H1 (cell line): ENCODE measurements around the gene CBX4. TPM values are rescaled to one million over a fixed set of nuclear protein-coding genes. Genes with fewer than 3 reads are reported as not detected.

ENCODE experiments used
- CTCF ChIA-PET: fragments of 300-600 bp; sonication (Branson Sonifier 250); formaldehyde crosslinking; loops from one replicate; lab custom pipeline; 2021; ENCODE audit not compliant: partially characterized antibody; lab: Charles Lee
- POLR2A ChIA-PET: fragments of 300-600 bp; sonication (Branson Sonifier 250); formaldehyde crosslinking; loops from one replicate; lab custom pipeline; 2021; ENCODE audit warnings: inconsistent platforms; ENCODE audit not compliant: partially characterized antibody; lab: Charles Lee
- DNase-seq, 2 experiments: peaks; one replicate each; pipeline versions ENCODE4 v3.0.0 to v3.0.0-alpha.2; 2010 to 2022; ENCODE audit warnings: low spot score in 2 of 2, low read depth in 1 of 2, mixed read lengths in 1 of 2
- FAIRE-seq: peaks from 2 replicates; lab custom pipeline; 2011; peaks lifted over from hg19 to GRCh38; lab: Jason Lieb, UNC
- H2AFZ ChIP-seq: 2 replicates; pipeline ENCODE4 v1.8.1; 2012; ENCODE audit warnings: low read length, inconsistent platforms
- H2AK5ac ChIP-seq: 2 replicates; pipeline ENCODE4 v1.6.1; 2013; ENCODE audit warnings: low read depth, low read length
- H2BK120ac ChIP-seq: replicated peaks from 2 replicates; pipeline ENCODE3; 2013; ENCODE audit warnings: low read depth, low read length, inconsistent platforms
- H2BK12ac ChIP-seq: 2 replicates; pipeline ENCODE4 v1.6.1; 2013; ENCODE audit warnings: low read depth, low read length
- H2BK15ac ChIP-seq: 2 replicates; pipeline ENCODE4 v1.6.1; 2013; ENCODE audit warnings: low read length
- H2BK20ac ChIP-seq: 2 replicates; pipeline ENCODE4 v1.6.1; 2013; ENCODE audit warnings: low read length
- H2BK5ac ChIP-seq: 2 replicates; pipeline ENCODE4 v1.6.1; 2013; ENCODE audit warnings: low read depth, low read length
- H3K14ac ChIP-seq: 2 replicates; pipeline ENCODE4 v1.6.1; 2013; ENCODE audit warnings: inconsistent platforms; ENCODE audit not compliant: insufficient read length
- H3K18ac ChIP-seq: 2 replicates; pipeline ENCODE4 v1.6.1; 2013; ENCODE audit warnings: low read length; ENCODE audit errors: extremely low read depth
- H3K23ac ChIP-seq: 2 replicates; pipeline ENCODE4 v1.6.1; 2013; ENCODE audit warnings: inconsistent platforms; ENCODE audit not compliant: insufficient read length
- H3K23me2 ChIP-seq: 2 replicates; pipeline ENCODE4 v1.6.1; 2013; ENCODE audit warnings: low read depth, low read length
- H3K27ac ChIP-seq: 2 replicates; pipeline ENCODE4 v1.6.1; 2011; ENCODE audit warnings: low read depth, low read length, inconsistent platforms
- H3K27me3 ChIP-seq, 4 experiments: replicated peaks in 1 of 4; 1 replicate in 1 of 4; 2 replicates in 3 of 4; pipeline versions ENCODE4 v1.6.1 to v1.8.1; 2011 to 2013; ENCODE audit warnings: low read length in 3 of 4, mild to moderate bottlenecking in 3 of 4, inconsistent platforms in 2 of 4, mixed read lengths in 2 of 4, moderate library complexity in 1 of 4; ENCODE audit not compliant: control insufficient read depth in 3 of 4, insufficient read depth in 3 of 4; ENCODE audit errors: extremely low read depth in 1 of 4
- H3K36me3 ChIP-seq, 4 experiments: 2 replicates each; pipeline versions ENCODE4 v1.6.1 to v1.8.1; 2011 to 2013; ENCODE audit warnings: mild to moderate bottlenecking in 4 of 4, low read length in 3 of 4, moderate library complexity in 2 of 4, control low read depth in 1 of 4, inconsistent platforms in 1 of 4; ENCODE audit not compliant: insufficient read depth in 4 of 4, control insufficient read depth in 2 of 4
- H3K4ac ChIP-seq: replicated peaks from 2 replicates; pipeline ENCODE3; 2013; ENCODE audit warnings: low read length, low read depth, mixed read lengths, inconsistent platforms; ENCODE audit not compliant: insufficient read length
- H3K4me1 ChIP-seq, 4 experiments: replicated peaks in 1 of 4; 1 replicate in 1 of 4; 2 replicates in 3 of 4; pipeline versions ENCODE4 v1.6.1 to v1.8.1; 2011 to 2013; ENCODE audit warnings: low read length in 3 of 4, inconsistent platforms in 2 of 4, mixed read lengths in 1 of 4; ENCODE audit not compliant: insufficient read depth in 4 of 4, control insufficient read depth in 3 of 4
- H3K4me2 ChIP-seq, 2 experiments: 2 replicates each; pipeline versions ENCODE4 v1.6.1 to v1.8.1; 2011 to 2013; ENCODE audit warnings: low read depth in 2 of 2, low read length in 2 of 2, control low read depth in 1 of 2, inconsistent platforms in 1 of 2, mild to moderate bottlenecking in 1 of 2; ENCODE audit not compliant: insufficient read depth in 1 of 2
- H3K4me3 ChIP-seq, 4 experiments: fragments of 200-600, 300-600 bp in 1 of 4; sonication (generic), shearing (Covaris generic), sonication (Bioruptor Twin) in 1 of 4; 2 replicates each; pipeline versions ENCODE4 v1.5.1 to v1.8.1; 2011 to 2016; ENCODE audit warnings: low read length in 4 of 4, low read depth in 3 of 4, control low read depth in 2 of 4, inconsistent platforms in 2 of 4, mild to moderate bottlenecking in 2 of 4, mixed read lengths in 1 of 4, moderate library complexity in 1 of 4; ENCODE audit not compliant: insufficient read depth in 2 of 4; ENCODE audit errors: extremely low read depth in 1 of 4
- H3K56ac ChIP-seq: replicated peaks from 2 replicates; pipeline ENCODE3; 2013; ENCODE audit warnings: low read depth, mild to moderate bottlenecking, mixed read lengths, low read length, inconsistent platforms; ENCODE audit not compliant: insufficient read length
- H3K79me1 ChIP-seq: 2 replicates; pipeline ENCODE4 v1.6.1; 2013; ENCODE audit warnings: low read depth, low read length, control low read depth
- H3K79me2 ChIP-seq, 2 experiments: 2 replicates each; pipeline versions ENCODE4 v1.6.1 to v1.8.1; 2012 to 2013; ENCODE audit warnings: low read length in 2 of 2, mild to moderate bottlenecking in 2 of 2, inconsistent platforms in 1 of 2; ENCODE audit not compliant: insufficient read depth in 2 of 2, control insufficient read depth in 1 of 2
- H3K9ac ChIP-seq, 4 experiments: replicated peaks in 1 of 4; 1 replicate in 1 of 4; 2 replicates in 3 of 4; pipeline versions ENCODE4 v1.6.1 to v1.8.1; 2011 to 2013; ENCODE audit warnings: low read depth in 3 of 4, low read length in 3 of 4, control low read depth in 2 of 4, mild to moderate bottlenecking in 2 of 4, moderate library complexity in 2 of 4, inconsistent platforms in 1 of 4; ENCODE audit errors: extremely low read depth in 1 of 4
- H3K9me3 ChIP-seq, 2 experiments: 2 replicates each; pipeline versions ENCODE4 v1.6.1 to v1.8.1; 2012 to 2013; ENCODE audit warnings: mild to moderate bottlenecking in 2 of 2, moderate library complexity in 2 of 2, control low read depth in 1 of 2, inconsistent platforms in 1 of 2, low read depth in 1 of 2, low read length in 1 of 2, mixed read lengths in 1 of 2; ENCODE audit not compliant: insufficient read depth in 2 of 2
- H4K20me1 ChIP-seq, 2 experiments: replicated peaks in 1 of 2; 2 replicates each; pipeline versions ENCODE3 to v1.8.1; 2011 to 2013; ENCODE audit warnings: inconsistent platforms in 2 of 2, low read length in 2 of 2, mild to moderate bottlenecking in 1 of 2; ENCODE audit not compliant: insufficient read depth in 2 of 2, control insufficient read depth in 1 of 2
- H4K5ac ChIP-seq: 2 replicates; pipeline ENCODE4 v1.6.1; 2013; ENCODE audit warnings: low read length, low read depth, mixed read lengths, inconsistent platforms; ENCODE audit not compliant: insufficient read length
- H4K8ac ChIP-seq: 2 replicates; pipeline ENCODE4 v1.8.0; 2013; ENCODE audit warnings: mild to moderate bottlenecking, moderate library complexity, low read length, inconsistent platforms; ENCODE audit not compliant: insufficient read depth; ENCODE audit errors: extremely low read depth
- H4K91ac ChIP-seq: replicated peaks from 2 replicates; pipeline ENCODE3; 2013; ENCODE audit warnings: low read length, mixed read lengths, inconsistent platforms; ENCODE audit not compliant: insufficient read length
- BRCA1 ChIP-seq: IDR thresholded peaks from 2 replicates; pipeline ENCODE4 v1.6.1; 2012; ENCODE audit warnings: low read depth, low read length, improper control_type of control experiment
- CBX5 ChIP-seq: fragments of 300-800, 300-1000 bp; sonication (generic); IDR thresholded peaks from 2 replicates; pipeline ENCODE4 v1.7.1; 2016; ENCODE audit warnings: antibody characterized with exemption, low read length, low read depth
- POLR2AphosphoS5 ChIP-seq: IDR thresholded peaks from 2 replicates; pipeline ENCODE4 v1.6.1; 2011; ENCODE audit warnings: low read depth, low read length
- RXRA ChIP-seq: IDR thresholded peaks from 2 replicates; pipeline ENCODE4 v1.6.1; 2011; ENCODE audit warnings: low read depth, mild to moderate bottlenecking, low read length, moderate library complexity; ENCODE audit not compliant: insufficient read depth
- TBP ChIP-seq: IDR thresholded peaks from 2 replicates; pipeline ENCODE4 v1.6.1; 2011; ENCODE audit warnings: low read depth, low read length, improper control_type of control experiment
- WGBS, 2 experiments: shearing (Covaris generic) in 1 of 2; methylation state at CpG; one replicate each; pipeline versions ENCODE4 v1.1.6 to v1.1.7; 2013 to 2015; ENCODE audit warnings: low lambda C conversion rate in 2 of 2, mixed read lengths in 2 of 2, inconsistent platforms in 1 of 2, low coverage in 1 of 2, missing lambda C conversion rate in 1 of 2; ENCODE audit not compliant: insufficient replicate concordance in 2 of 2, insufficient coverage in 1 of 2, insufficient read length in 1 of 2; ENCODE audit errors: extremely low coverage in 1 of 2, missing lambda C conversion rate in 1 of 2; 5-methylcytosine and 5-hydroxymethylcytosine counted together
- polyA plus RNA-seq, 7 experiments: library from polyadenylated mRNA; depleted of rRNA in 3 of 7; stranded (reverse) in 5 of 7; unstranded in 2 of 7; fragments of >200 nt in 5 of 7; fragments of 200-250 nt in 2 of 7; gene quantifications; 1 replicate in 5 of 7; 2 replicates in 1 of 7; 4 replicates in 1 of 7; pipeline versions ENCODE4 v1.2.1 to v1.2.3, GENCODE V29; 2011 to 2013; ENCODE audit warnings: missing spikeins in 2 of 7, mixed read lengths in 2 of 7
- total RNA-seq: library from RNA; stranded (reverse); fragmentation: NEBNext Ultra II Directional; extraction: Animal tissue kit (Norgen Biotek cat#: 25700); gene quantifications from 2 replicates; pipeline ENCODE4 v1.2.1, GENCODE V29; 2021
- TF ChIP-seq, protein P1 (sequence below): IDR thresholded peaks from 2 replicates; pipeline ENCODE4 v1.6.1; 2011; ENCODE audit warnings: low read depth, mild to moderate bottlenecking, low read length; ENCODE audit not compliant: insufficient read depth

The CBX4 gene
- total and polyA plus RNA-seq, 2 of the 8 experiments (the other 6 are each of a cell fraction or from before 2014, with no cell fraction given) = 1.8 to 4.0 TPM

DNA sequence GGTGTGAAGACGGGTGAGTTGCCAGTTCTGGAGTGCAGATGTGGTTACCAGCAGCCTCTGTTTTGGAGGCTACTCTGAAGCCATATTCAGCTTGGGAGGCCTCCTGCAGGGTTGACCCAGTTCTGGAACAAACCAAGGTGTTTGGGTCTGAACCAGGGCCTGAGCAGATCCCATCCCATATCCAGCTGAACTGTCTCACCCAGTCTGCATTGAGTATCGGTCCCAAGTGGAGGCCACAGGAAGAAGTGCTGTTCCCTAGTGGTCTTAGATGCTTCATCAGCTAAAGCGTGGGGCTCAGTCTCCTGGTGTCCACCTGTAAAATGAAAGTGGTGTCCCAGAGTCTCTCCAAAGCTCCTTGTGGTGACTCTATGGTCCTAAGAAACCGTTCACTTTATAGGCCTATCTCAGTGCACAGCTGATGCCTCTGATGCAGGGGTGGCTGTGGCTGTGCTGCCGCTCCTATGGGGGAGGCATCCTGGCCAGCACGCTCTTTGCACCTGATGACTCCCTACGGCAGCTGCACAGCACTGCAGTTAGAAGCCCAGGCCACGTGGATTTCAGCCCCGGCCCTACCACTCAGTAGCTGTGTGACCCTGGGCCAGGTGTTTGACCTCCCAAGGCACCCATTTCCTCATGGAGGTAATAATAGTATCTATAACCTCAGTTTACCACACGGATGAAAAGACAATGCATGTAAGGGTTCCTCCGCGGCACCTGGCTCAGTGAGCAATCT is 21.0 kb downstream of the CBX4 start:
- H2BK15ac ChIP-seq = no peak overlapping the region
- no peak overlapping the region for H3K14ac ChIP-seq
- H3K36me3 ChIP-seq = peaks cover 0 to 11% (median 0%) of the 10 kb centered on the region in 4 experiments; a peak in 1 of 8 replicates
- no peaks in the 10 kb centered on the region for H3K79me1 ChIP-seq
- TF ChIP-seq CBX5 (no peak), RXRA (no peak), TBP (no peak), POLR2AphosphoS5 (no peak), BRCA1 (no peak)
- TF ChIP-seq, protein P1, sequence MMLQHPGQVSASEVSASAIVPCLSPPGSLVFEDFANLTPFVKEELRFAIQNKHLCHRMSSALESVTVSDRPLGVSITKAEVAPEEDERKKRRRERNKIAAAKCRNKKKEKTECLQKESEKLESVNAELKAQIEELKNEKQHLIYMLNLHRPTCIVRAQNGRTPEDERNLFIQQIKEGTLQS = no peak
- H2BK5ac ChIP-seq = no peak overlapping the region
- H4K5ac ChIP-seq = no peak overlapping the region
- H4K20me1 ChIP-seq = no peaks in the 10 kb centered on the region
- H2BK20ac ChIP-seq = no peak overlapping the region
- no peak for FAIRE-seq
- H4K91ac ChIP-seq = no peak overlapping the region
- no peak overlapping the region for H2BK120ac ChIP-seq
- peaks cover 0 to 17% (median 10%) of the 10 kb centered on the region in 4 experiments; a peak in 6 of 7 replicates for H3K4me1 ChIP-seq
- no peak overlapping the region for H3K4me2 ChIP-seq
- no peak overlapping the region for H3K27ac ChIP-seq
- 80% methylated on average over 12 of the region's 12 CpGs; no CpG with 5 or more reads in 1 of the 2 experiments for WGBS, 2 experiments
- H2BK12ac ChIP-seq = 0 out of 2 replicates have a peak overlapping the region, but pooled peaks have one; percentile 50
- H3K23ac ChIP-seq = no peak overlapping the region
- no peak overlapping the region for H4K8ac ChIP-seq
- H3K56ac ChIP-seq = no peak overlapping the region
- H2AK5ac ChIP-seq = peak overlapping the region; percentile 69; the same call in 1 of the 2 replicates
- no peak overlapping the region for H3K18ac ChIP-seq
- no peak overlapping the region for H3K4ac ChIP-seq
- H3K23me2 ChIP-seq = peaks cover 3% of the 10 kb centered on the region; the same call in 1 of the 2 replicates
- H3K9ac ChIP-seq = no peak overlapping the region
- peaks cover 60 to 90% (median 79%) of the 10 kb centered on the region in 4 experiments for H3K27me3 ChIP-seq
- no peaks in the 10 kb centered on the region for H3K9me3 ChIP-seq
- CTCF ChIA-PET = interaction anchor here (0.8 to 24.7 kb wide), 13 partner anchors 11 to 175 kb away, joined by 3 to 576 read pairs (median 7); partner anchors contain the start of genes CBX4 and CBX8
- no peaks in the 10 kb centered on the region for H3K79me2 ChIP-seq
- POLR2A ChIA-PET = interaction anchor here (1.0 to 24.0 kb wide), 7 partner anchors 9 to 61 kb away, joined by 3 to 374 read pairs (median 3); partner anchors contain the start of gene CBX4
- H3K4me3 ChIP-seq = no peak overlapping the region
- no peak overlapping the region for H2AFZ ChIP-seq
- DNase-seq = no peak
